Neural progenitor cell (in vitro differentiated cells): ENCODE data around the gene UQCC2.
A peak's percentile ranks its signal among the peaks of the same experiment; 100 is the strongest.

Experiments used
- CTCF ChIP-seq: fragments of 200-600 bp; sonication (generic); IDR thresholded peaks from 2 replicates; pipeline ENCODE4 v1.5.1; 2017; ENCODE audit warnings: antibody characterized with exemption, mild to moderate bottlenecking
- EZH2phosphoT487 ChIP-seq: fragments of 200-600 bp; sonication (generic); IDR thresholded peaks from 2 replicates; pipeline ENCODE4 v1.6.1; 2017; ENCODE audit warnings: antibody characterized with exemption

DNA sequence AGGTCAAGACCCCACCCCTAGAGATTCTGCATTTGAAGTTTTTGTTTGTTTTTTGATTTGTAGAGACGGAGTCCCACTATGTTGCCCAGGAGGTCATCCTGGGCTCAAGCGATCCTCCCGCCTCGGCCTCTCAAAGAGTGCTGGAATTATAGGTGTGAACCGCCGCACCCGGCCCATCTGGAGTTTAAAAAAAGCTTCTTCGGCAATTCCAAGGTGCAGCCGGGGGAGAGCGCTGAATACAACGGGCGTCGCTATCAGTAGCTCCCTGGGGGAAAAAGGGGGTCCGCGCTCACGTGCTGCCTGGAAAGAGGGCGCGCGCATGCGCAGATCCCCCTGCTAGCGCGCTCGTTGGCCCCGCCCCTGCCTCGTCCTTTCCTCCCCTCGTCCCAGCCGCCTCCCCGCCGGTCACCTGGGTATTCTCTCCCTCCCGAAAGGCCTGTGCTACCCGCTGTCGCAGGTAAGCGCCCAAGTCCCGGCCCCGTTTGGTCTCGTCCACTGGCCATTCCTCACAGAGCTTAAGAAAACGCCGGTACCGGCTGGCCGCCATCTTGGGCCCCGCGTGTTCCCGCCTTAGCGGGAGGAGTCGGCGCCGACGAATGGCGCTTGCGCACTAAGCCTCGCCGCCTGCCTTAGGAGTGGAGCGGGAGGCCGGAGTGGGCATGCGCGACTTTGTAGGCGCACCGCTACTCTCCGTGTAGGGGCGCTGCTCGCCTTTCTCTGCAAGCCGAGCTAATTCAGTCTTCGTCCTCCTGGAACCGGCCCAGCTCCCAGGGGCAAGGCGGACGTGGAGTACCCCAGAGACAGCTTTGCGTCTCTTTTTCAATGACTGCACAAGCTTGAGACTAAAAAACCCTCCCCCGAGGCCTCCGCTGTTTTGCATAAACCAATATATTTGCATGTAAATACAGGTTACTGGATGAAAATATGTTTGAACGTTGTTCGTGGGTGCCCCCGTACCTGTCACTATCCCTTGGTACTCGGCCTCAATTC is at the start of gene UQCC2:
- TF ChIP-seq EZH2phosphoT487: no peak
- peak; percentile 69 for TF ChIP-seq CTCF
